CD4-positive, alpha-beta T cell (primary cell): Measurements from ENCODE around the gene TESPA1. TPM values are rescaled to one million over a fixed set of nuclear protein-coding genes. Genes with fewer than 3 reads are reported as not detected.
"Not testable (repeated sequence)": the region's sequence is repeated elsewhere in the genome, so short reads cannot be mapped to it uniquely, and the experiment has no call there.

Experiments
- ATAC-seq: fragments of 200-7000 bp; cut with Tn5 transposase; one replicate; pipeline ENCODE4 v1.10.0; 2022; ENCODE audit warnings: mild to moderate bottlenecking; ENCODE audit not compliant: poor library complexity
- CTCF ChIA-PET: fragments of 350-600 bp; sonication (Branson Sonifier 250); formaldehyde crosslinking; loops from one replicate; lab custom pipeline; 2021; ENCODE audit warnings: antibody characterized with exemption, inconsistent platforms; lab: Charles Lee
- POLR2A ChIA-PET: fragments of 350-600 bp; sonication (Branson Sonifier 250); formaldehyde crosslinking; loops from one replicate; lab custom pipeline; 2021; ENCODE audit warnings: antibody characterized with exemption, inconsistent platforms; lab: Charles Lee
- DNase-seq, 14 experiments: peaks; one replicate each; pipeline ENCODE4 v3.0.0-alpha.2; 2013 to 2020; ENCODE audit warnings: mixed read lengths in 2 of 14
- H3K27ac ChIP-seq, 2 donors: one replicate each; pipeline versions ENCODE4 v1.5.1 to v1.7.0; 2013; ENCODE audit warnings: low read length in 2 of 2, low read depth in 1 of 2, mild to moderate bottlenecking in 1 of 2
- H3K27me3 ChIP-seq, 2 experiments: 1 replicate in 1 of 2; 2 replicates in 1 of 2; pipeline versions ENCODE4 v1.6.1 to v1.7.0; 2013; ENCODE audit warnings: low read length in 2 of 2, control low read depth in 1 of 2, mild to moderate bottlenecking in 1 of 2, moderate library complexity in 1 of 2; ENCODE audit not compliant: insufficient read depth in 2 of 2, control insufficient read depth in 1 of 2
- H3K36me3 ChIP-seq: one replicate; pipeline ENCODE4 v1.6.1; 2013; ENCODE audit warnings: low read length, control low read depth; ENCODE audit not compliant: insufficient read depth
- H3K4me1 ChIP-seq: one replicate; pipeline ENCODE4 v1.6.1; 2013; ENCODE audit warnings: low read length, control low read depth; ENCODE audit not compliant: insufficient read depth
- H3K4me3 ChIP-seq: one replicate; pipeline ENCODE4 v1.5.1; 2013; ENCODE audit warnings: mild to moderate bottlenecking, low read length, moderate library complexity
- H3K9me3 ChIP-seq, 2 experiments: 1 replicate in 1 of 2; 2 replicates in 1 of 2; pipeline versions ENCODE4 v1.6.1 to v1.7.0; 2013; ENCODE audit warnings: low read length in 2 of 2, mild to moderate bottlenecking in 2 of 2, control low read depth in 1 of 2, moderate library complexity in 1 of 2; ENCODE audit not compliant: control insufficient read depth in 1 of 2, insufficient read depth in 1 of 2
- H3K27ac Mint-ChIP-seq: one replicate; pipeline ENCODE4 v1.8.0; 2020; ENCODE audit warnings: mixed read lengths
- H3K27me3 Mint-ChIP-seq: one replicate; pipeline ENCODE4 v1.8.0; 2021; ENCODE audit warnings: mixed read lengths
- H3K36me3 Mint-ChIP-seq: one replicate; pipeline ENCODE4 v1.8.0; 2021; ENCODE audit warnings: low read depth, mixed read lengths
- H3K4me1 Mint-ChIP-seq: one replicate; pipeline ENCODE4 v1.8.0; 2021; ENCODE audit warnings: low read depth, mixed read lengths
- H3K4me3 Mint-ChIP-seq: one replicate; pipeline ENCODE4 v1.8.0; 2020; ENCODE audit warnings: mild to moderate bottlenecking, mixed read lengths
- H3K9me3 Mint-ChIP-seq: one replicate; pipeline ENCODE4 v1.8.0; 2020; ENCODE audit warnings: mixed read lengths
- CTCF ChIP-seq: fragments of 200-600 bp; IDR thresholded peaks from one replicate; pipeline ENCODE4 v1.8.0; 2022; ENCODE audit warnings: antibody characterized with exemption, mild to moderate bottlenecking
- intact Hi-C, 2 experiments: fragments of 100-400 bp; cut with DNase I in 1 of 2; cut with micrococcal nuclease in 1 of 2; formaldehyde crosslinking; loops; one replicate each; pipeline versions ENCODE4 v1.15.1 to v1.9.0; 2023 to 2025; cut with DNase I, micrococcal nuclease
- total RNA-seq, 174 experiments: library from RNA in 2 of 174; stranded (reverse) in 2 of 174; gene quantifications; one replicate each; pipeline ENCODE4 v1.2.3 and lab custom pipeline; 2021 to 2026

Gene TESPA1
- total RNA-seq, 2 experiments from 2014 or later: 96.3 to 98.2 TPM

GRCh38 chr12:54989829-54990228 is 5.3 kb upstream of the TESPA1 start:
- Mint-ChIP-seq H3K27me3 (no peaks in the 10 kb centered on the region), H3K4me1 (peaks cover 83% of the 10 kb centered on the region), H3K4me3 (peak overlapping the region; percentile 94), H3K36me3 (peaks cover 5% of the 10 kb centered on the region), H3K9me3 (no peaks in the 10 kb centered on the region), H3K27ac (peak overlapping the region; percentile 100)
- TF ChIP-seq CTCF: no peak
- POLR2A ChIA-PET: no interaction called here
- ATAC-seq (no peak), DNase-seq (no peak)
- Histone ChIP-seq H3K27me3 (no peaks in the 10 kb centered on the region), H3K4me3 (no peak overlapping the region), H3K9me3 (no peaks in the 10 kb centered on the region), H3K27ac (no peak overlapping the region), H3K36me3 (no peaks in the 10 kb centered on the region), H3K4me1 (peaks cover 41% of the 10 kb centered on the region)
- CTCF ChIA-PET: interaction anchor here (11.2 kb wide), 1 partner anchor 80 kb away, joined by 182 read pairs; no protein-coding TSS in a partner anchor
- intact Hi-C loops: loop anchor here (5.0 to 10.0 kb wide), 3 partner anchors 33 to 395 kb away; no protein-coding TSS in a partner anchor

- Mint-ChIP-seq H3K27me3 (no peaks in the 10 kb centered on the region), H3K4me3 (peak overlapping the region; percentile 57), H3K9me3 (no peaks in the 10 kb centered on the region), H3K36me3 (peaks cover 18% of the 10 kb centered on the region), H3K4me1 (peaks cover 96% of the 10 kb centered on the region), H3K27ac (peak overlapping the region; percentile 100)
- ChIA-PET CTCF (interaction anchor here (3.1 kb wide), 1 partner anchor 84 kb away, joined by 15 read pairs; no protein-coding TSS in a partner anchor), POLR2A (interaction anchor here (0.6 to 1.2 kb wide), 3 partner anchors 23 to 84 kb away, joined by 3 to 4 read pairs (median 4); partner anchors contain the start of gene NEUROD4)
- Histone ChIP-seq H3K36me3 (no peaks in the 10 kb centered on the region), H3K9me3 (no peaks in the 10 kb centered on the region), H3K27me3 (no peaks in the 10 kb centered on the region), H3K27ac (no peak overlapping the region), H3K4me1 (peaks cover 41% of the 10 kb centered on the region), H3K4me3 (no peak overlapping the region)
- ATAC-seq (no peak), DNase-seq (peak in 1 of 14 experiments; percentile 28)
- intact Hi-C loops: no loop called here
- no peak for TF ChIP-seq CTCF
Measured at GRCh38 chr12:54988402-54989054, 4.0 kb upstream of the TESPA1 start.

GRCh38 chr12:54987611-54988231 is 3.2 kb upstream of the TESPA1 start:
- intact Hi-C loops: no loop called here
- no peaks in the 10 kb centered on the region for H3K27me3 Mint-ChIP-seq
- H3K36me3 Mint-ChIP-seq: peaks cover 26% of the 10 kb centered on the region
- Histone ChIP-seq H3K9me3 (no peaks in the 10 kb centered on the region), H3K36me3 (no peaks in the 10 kb centered on the region), H3K27me3 (no peaks in the 10 kb centered on the region), H3K4me3 (no peak overlapping the region), H3K27ac (no peak overlapping the region), H3K4me1 (peaks cover 41% of the 10 kb centered on the region)
- CTCF ChIA-PET: interaction anchor here (0.7 to 3.1 kb wide), 2 partner anchors 36 to 85 kb away, joined by 4 to 15 read pairs; no protein-coding TSS in a partner anchor
- H3K9me3 Mint-ChIP-seq: no peaks in the 10 kb centered on the region
- H3K4me3 Mint-ChIP-seq: peak overlapping the region; percentile 56
- no peak for DNase-seq
- H3K27ac Mint-ChIP-seq: peak overlapping the region; percentile 100
- POLR2A ChIA-PET: interaction anchor here (0.6 to 1.2 kb wide), 3 partner anchors 22 to 84 kb away, joined by 3 to 4 read pairs (median 4); partner anchors contain the start of gene NEUROD4
- no peak for TF ChIP-seq CTCF
- peaks cover 96% of the 10 kb centered on the region for H3K4me1 Mint-ChIP-seq
- no peak for ATAC-seq

- H3K9me3 ChIP-seq, H3K9me3 Mint-ChIP-seq, ATAC-seq, H3K36me3 ChIP-seq, H3K4me3 ChIP-seq, intact Hi-C loops, H3K27me3 ChIP-seq, H3K27me3 Mint-ChIP-seq, DNase-seq: not testable (repeated sequence)
- Mint-ChIP-seq H3K36me3 (peaks cover 36% of the 10 kb centered on the region), H3K27ac (peak overlapping the region; percentile 100), H3K4me3 (peak overlapping the region; percentile 63), H3K4me1 (peaks cover 98% of the 10 kb centered on the region)
- peaks cover 38% of the 10 kb centered on the region for H3K4me1 ChIP-seq
- POLR2A ChIA-PET: interaction anchor here (1.9 to 5.8 kb wide), 3 partner anchors 15 to 52 kb away, joined by 6 to 145 read pairs (median 35); no protein-coding TSS in a partner anchor
- H3K27ac ChIP-seq: peak overlapping the region in 1 of 2 donors; percentile 88
- CTCF ChIA-PET: interaction anchor here (0.8 to 3.1 kb wide), 2 partner anchors 28 to 86 kb away, joined by 3 to 15 read pairs; no protein-coding TSS in a partner anchor
Measured at GRCh38 chr12:54986773-54987172, 2.2 kb upstream of the TESPA1 start.
